Activated CD4-positive, alpha-beta T cell treated with anti-CD3 and anti-CD28 coated beads, Interleukin-2, Interleukin-4, amounts not matched to agents 100 ng/mL and 50 ng/mL, durations not matched to agents 16 hours and 8 hours (primary cell): Measurements from ENCODE around the gene ACTR3.

Experiments
- DNase-seq: peaks from one replicate; pipeline ENCODE4 v3.0.0-alpha.2; 2020; ENCODE audit warnings: low spot score

ACTR3 gene

GRCh38 chr2:114001937-114002336 lies 112.0 kb downstream of the ACTR3 start:
- no peak for DNase-seq

- no peak for DNase-seq
These were observed 115.4 kb downstream of the ACTR3 start for GRCh38 chr2:114005110-114005783.

GRCh38 chr2:114006460-114006859 lies 116.6 kb downstream of the ACTR3 start:
- DNase-seq: no peak

DNA sequence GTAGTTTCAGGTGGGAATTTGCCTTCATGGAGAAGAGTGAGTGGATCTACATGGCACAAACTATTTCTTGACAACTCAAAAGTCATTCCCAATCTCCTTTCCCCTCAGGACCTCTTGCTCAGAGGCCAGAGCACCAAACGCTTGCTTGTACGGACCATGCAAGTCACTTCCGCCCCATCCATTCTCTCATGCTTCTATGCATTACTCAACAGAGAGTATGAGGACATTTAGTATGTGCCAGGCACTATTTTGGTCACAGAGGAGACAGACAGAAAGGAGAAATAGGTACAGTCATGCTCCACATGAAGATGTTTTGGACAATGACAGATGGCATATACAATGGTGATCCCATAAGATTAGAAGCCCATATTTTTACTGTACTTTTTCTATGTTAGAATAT lies 117.5 kb downstream of the ACTR3 start:
- DNase-seq: no peak

- DNase-seq: no peak
These were observed 118.8 kb downstream of the ACTR3 start for GRCh38 chr2:114008720-114009119.

DNA sequence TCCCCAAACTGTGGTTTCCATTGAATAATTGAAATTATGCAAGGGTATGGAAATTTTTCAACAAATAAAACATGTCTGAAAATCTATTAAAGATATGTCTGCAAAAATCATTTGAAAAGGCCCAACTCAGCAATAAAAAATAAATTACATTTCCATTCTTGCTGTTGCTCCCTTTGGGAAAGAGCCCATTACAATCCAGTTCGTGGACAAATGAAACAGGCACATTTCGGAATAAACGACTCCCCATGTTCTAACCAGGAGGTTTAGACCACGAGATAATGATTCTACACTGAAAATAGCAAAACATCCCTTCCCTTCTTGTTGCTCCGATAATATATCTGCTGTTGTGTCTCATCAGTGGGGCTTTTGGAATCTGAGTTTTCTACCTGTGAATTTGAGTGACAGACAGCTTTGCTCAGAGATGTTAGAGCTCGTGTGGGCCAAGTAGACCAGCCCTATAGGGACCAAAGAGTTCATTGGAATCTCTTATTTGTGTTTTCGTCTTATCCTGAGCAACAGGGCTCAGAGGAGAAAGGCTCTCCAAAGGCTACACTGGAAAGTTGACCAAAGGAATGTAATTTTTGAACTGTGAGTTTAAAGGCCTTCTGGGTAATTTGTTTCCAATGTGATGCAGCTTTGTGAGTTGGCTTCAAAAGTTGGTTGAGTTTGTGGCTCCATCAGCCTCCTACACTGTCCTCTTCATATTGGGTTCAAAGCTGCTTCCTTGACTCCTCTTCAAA lies 119.5 kb downstream of the ACTR3 start:
- DNase-seq: no peak

- DNase-seq: no peak
These were observed 120.1 kb downstream of the ACTR3 start for GRCh38 chr2:114010001-114010400.

DNA sequence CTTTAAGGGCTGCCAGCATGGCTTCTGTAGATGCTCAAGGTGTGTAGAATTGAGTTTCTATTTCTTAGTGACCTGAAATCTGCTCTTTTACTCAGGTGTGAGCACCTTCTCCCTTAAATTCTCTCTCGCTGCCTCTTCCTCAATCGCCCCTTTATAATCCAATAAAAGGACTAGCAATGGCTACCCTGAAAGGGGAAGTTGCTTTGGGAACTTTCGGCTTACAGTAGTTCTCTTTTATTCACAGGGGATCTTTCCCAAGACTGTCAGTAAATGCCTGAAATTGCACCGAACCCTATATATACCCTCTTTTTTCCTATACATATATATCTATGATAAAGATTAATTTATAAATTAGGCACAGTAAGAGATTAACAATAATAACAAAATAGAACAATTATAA lies 121.8 kb downstream of the ACTR3 start:
- no peak for DNase-seq
